Measurements from ENCODE around the gene RBM26. TPM values are rescaled to one million over a fixed set of nuclear protein-coding genes. Genes with fewer than 3 reads are reported as not detected.

Gene RBM26
- total RNA-seq, 1 experiment from 2014 or later, result 65.7 TPM

GRCh38 chr13:79289571-79289970 is 116.5 kb downstream of the RBM26 start:
- Histone ChIP-seq H3K36me3 (ENCODE audit: insufficient read depth, low read length, poor library complexity, severe bottlenecking) (no peaks in the 10 kb centered on the region), H3K4me1 (ENCODE audit: insufficient read depth, low read length, poor library complexity, severe bottlenecking) (no peaks in the 10 kb centered on the region), H3K9me3 (ENCODE audit: low read depth, low read length, poor library complexity, severe bottlenecking) (no peaks in the 10 kb centered on the region), H3K27ac (ENCODE audit: low read depth, low read length, poor library complexity, severe bottlenecking) (no peak overlapping the region), H3K27me3 (replicated peaks; ENCODE audit: insufficient read depth, low read depth, low read length, poor library complexity) (no peaks in the 10 kb centered on the region), H3K4me3 (ENCODE audit: low read depth, low read length, poor library complexity, severe bottlenecking) (no peak overlapping the region)
- BruUV-seq (replicated peaks), result no TSS peak
- POLR2A ChIA-PET (ENCODE audit: low non-redundant PET), result no interaction called here
- CTCF ChIA-PET, result no interaction called here
- intact Hi-C loops (cut with micrococcal nuclease; ENCODE audit: unreplicated experiment), result no loop called here
- TF ChIP-seq CTCF (conservative IDR thresholded peaks at IDR 0.05; ENCODE audit: low read depth, low read length) (no peak), EZH2 (IDR thresholded peaks at IDR 0.05; ENCODE audit: borderline replicate concordance, low read depth, low read length, poor library complexity, severe bottlenecking) (no peak)
- DNase-seq (ENCODE audit: low spot score), result no peak

- Histone ChIP-seq H3K4me1 (ENCODE audit: insufficient read depth, low read length, poor library complexity, severe bottlenecking) (no peaks in the 10 kb centered on the region), H3K36me3 (ENCODE audit: insufficient read depth, low read length, poor library complexity, severe bottlenecking) (no peaks in the 10 kb centered on the region), H3K9me3 (ENCODE audit: low read depth, low read length, poor library complexity, severe bottlenecking) (no peaks in the 10 kb centered on the region), H3K27me3 (replicated peaks; ENCODE audit: insufficient read depth, low read depth, low read length, poor library complexity) (no peaks in the 10 kb centered on the region), H3K27ac (ENCODE audit: low read depth, low read length, poor library complexity, severe bottlenecking) (no peak overlapping the region), H3K4me3 (ENCODE audit: low read depth, low read length, poor library complexity, severe bottlenecking) (no peak overlapping the region)
- ChIA-PET CTCF (no interaction called here), POLR2A (ENCODE audit: low non-redundant PET) (no interaction called here)
- no TSS peak for BruUV-seq (replicated peaks)
- TF ChIP-seq CTCF (conservative IDR thresholded peaks at IDR 0.05; ENCODE audit: low read depth, low read length) (no peak), EZH2 (IDR thresholded peaks at IDR 0.05; ENCODE audit: borderline replicate concordance, low read depth, low read length, poor library complexity, severe bottlenecking) (no peak)
- no peak for DNase-seq (ENCODE audit: low spot score)
- intact Hi-C loops (cut with micrococcal nuclease; ENCODE audit: unreplicated experiment), result no loop called here
Observed at GRCh38 chr13:79287939-79288795, 117.9 kb downstream of the RBM26 start.

GRCh38 chr13:79285159-79285558 is 120.9 kb downstream of the RBM26 start:
- intact Hi-C loops (cut with micrococcal nuclease; ENCODE audit: unreplicated experiment), result no loop called here
- TF ChIP-seq CTCF (conservative IDR thresholded peaks at IDR 0.05; ENCODE audit: low read depth, low read length) (no peak), EZH2 (IDR thresholded peaks at IDR 0.05; ENCODE audit: borderline replicate concordance, low read depth, low read length, poor library complexity, severe bottlenecking) (no peak)

More at GRCh38 chr13:79285159-79285558, 120.9 kb downstream of the RBM26 start:
- no peaks in the 10 kb centered on the region for H3K36me3 ChIP-seq (ENCODE audit: insufficient read depth, low read length, poor library complexity, severe bottlenecking)
- H3K4me3 ChIP-seq (ENCODE audit: low read depth, low read length, poor library complexity, severe bottlenecking), result no peak overlapping the region
- ChIA-PET CTCF (no interaction called here), POLR2A (ENCODE audit: low non-redundant PET) (no interaction called here)
- H3K4me1 ChIP-seq (ENCODE audit: insufficient read depth, low read length, poor library complexity, severe bottlenecking), result no peaks in the 10 kb centered on the region
- H3K9me3 ChIP-seq (ENCODE audit: low read depth, low read length, poor library complexity, severe bottlenecking), result no peaks in the 10 kb centered on the region
- H3K27me3 ChIP-seq (replicated peaks; ENCODE audit: insufficient read depth, low read depth, low read length, poor library complexity), result no peaks in the 10 kb centered on the region
- BruUV-seq (replicated peaks), result no TSS peak
- DNase-seq (ENCODE audit: low spot score), result no peak
- H3K27ac ChIP-seq (ENCODE audit: low read depth, low read length, poor library complexity, severe bottlenecking), result no peak overlapping the region
